GM18873 (cell line): ENCODE data around the gene COPS9.
A peak's percentile ranks its signal among the peaks of the same experiment; 100 is the strongest.

Experiments
- ATAC-seq: cut with Tn5 transposase; IDR thresholded peaks from one replicate; pipeline ENCODE4 v1.9.1; 2021; ENCODE audit warnings: mild to moderate bottlenecking, moderate library complexity, moderate number of reproducible peaks; ENCODE audit not compliant: unreplicated experiment, low FRiP score

Gene COPS9

GRCh38 chr2:240137596-240138253 lies 1.6 kb upstream of the COPS9 start:
- no peak for ATAC-seq

DNA sequence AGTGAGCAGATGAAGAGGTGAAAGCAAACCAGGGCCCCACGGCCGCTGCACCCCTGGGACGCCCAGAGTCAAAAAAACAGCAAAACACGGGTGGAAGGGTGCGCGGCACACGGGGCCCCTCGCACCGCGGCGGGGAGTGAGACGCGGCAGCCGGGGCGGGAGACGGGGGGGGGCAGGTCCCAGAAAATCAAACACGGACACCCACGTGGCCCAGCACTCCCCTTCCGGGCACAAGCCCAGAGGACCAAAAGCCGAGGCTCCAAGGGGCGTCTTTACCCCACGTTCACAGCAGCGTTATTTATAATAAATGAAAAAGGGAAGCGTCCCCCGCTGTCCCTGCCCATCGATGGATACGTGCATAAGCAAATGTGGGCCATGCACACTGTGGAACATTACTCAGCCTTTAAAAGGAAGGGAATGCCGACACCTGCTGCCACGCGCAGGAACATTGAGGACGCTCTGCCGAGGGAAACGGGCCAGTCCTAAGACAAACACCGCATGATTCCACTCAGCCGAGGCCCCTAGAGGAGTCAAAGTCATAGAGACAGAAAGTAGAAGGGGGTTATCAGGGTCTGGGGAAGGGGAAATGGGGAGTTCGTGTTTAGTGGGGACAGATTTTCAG lies 677 bp upstream of the COPS9 start:
- no peak for ATAC-seq

- peak; percentile 7 for ATAC-seq
These were observed 446 bp downstream of the COPS9 start for GRCh38 chr2:240135706-240136012.

DNA sequence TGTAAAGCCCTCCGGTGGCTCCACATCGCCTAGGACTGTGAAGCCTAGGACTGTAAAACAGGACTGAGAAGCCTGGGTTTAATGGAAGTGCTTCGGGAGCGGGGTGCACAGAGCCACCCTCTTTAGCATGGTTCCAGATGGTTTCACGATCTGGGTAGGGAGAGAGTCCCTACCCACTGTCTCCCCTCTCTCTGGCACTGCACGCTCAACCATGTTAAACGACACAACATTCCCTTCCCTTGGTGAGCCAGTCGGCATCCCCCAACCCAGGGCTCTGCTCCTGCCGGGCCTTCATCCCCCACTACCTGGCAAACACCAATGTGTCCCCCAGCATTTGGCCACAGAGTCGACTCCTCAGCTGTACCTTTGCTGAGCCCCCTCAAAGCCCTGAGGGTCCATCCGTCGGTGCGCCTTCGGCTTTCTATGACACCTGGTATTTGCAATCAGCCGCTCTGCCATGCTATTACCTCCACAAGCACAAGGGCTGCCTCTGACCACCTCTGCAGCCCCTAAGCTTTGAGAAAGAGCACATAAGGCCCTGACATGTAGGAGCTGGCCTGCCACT lies 1.1 kb downstream of the COPS9 start:
- no peak for ATAC-seq

- ATAC-seq, result no peak
These were observed 1.6 kb downstream of the COPS9 start for GRCh38 chr2:240134466-240134865.

GRCh38 chr2:240133401-240133800 lies 2.7 kb downstream of the COPS9 start:
- no peak for ATAC-seq

GRCh38 chr2:240132651-240132980 lies 3.5 kb downstream of the COPS9 start:
- no peak for ATAC-seq

DNA sequence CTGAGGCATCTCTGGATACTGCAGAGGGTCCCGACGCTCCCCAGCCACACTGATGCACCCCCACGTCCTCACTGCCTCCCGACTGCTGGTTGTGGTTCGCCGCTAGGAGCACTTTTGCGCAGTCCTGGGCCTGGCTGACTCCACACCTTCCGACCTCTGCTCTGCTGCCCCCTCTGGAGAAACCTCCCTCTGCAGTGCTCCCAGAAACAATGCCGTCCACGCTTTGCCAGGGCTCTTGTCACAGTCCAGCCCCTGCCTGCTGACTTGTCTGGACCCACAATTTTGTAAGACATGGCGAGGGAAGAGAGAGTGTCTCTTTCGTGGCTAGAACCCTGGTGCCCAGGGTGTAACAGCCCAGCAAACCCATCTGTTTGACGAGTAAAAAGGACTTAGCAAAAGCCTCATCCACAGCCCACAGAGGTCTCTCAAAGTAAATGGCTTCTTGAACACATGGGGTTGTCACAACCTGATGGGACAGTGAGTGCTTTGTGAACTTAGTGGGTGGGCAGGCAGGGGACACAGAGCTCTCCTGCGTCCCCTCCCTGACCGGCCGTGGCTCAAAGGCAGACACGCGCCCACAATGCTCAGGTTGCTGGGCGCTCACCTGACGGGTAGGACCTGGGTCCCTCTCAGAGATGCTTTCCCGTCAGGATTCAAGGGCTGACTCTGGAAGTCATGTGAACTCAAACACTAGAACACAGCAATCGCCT lies 4.0 kb downstream of the COPS9 start:
- no peak for ATAC-seq

DNA sequence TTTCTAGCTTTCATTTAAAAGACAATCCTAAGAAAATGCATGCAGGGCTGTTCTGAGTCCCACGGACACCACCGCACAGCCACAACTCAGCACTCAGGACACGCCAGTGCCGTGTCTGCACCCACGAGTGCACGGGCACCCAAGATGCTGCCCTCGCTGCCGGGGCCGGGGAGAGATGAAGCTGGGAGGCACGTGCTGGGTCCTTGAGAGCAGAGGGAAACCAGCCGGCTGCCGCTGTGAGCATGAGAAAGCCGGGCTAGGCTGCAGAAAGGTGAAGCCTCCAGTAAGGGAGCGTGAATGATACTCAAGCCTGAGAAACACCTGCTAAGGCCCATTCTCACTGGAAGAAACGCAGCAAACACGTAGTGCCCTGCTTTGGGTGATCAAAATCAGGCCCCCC lies 4.8 kb downstream of the COPS9 start:
- no peak for ATAC-seq

DNA sequence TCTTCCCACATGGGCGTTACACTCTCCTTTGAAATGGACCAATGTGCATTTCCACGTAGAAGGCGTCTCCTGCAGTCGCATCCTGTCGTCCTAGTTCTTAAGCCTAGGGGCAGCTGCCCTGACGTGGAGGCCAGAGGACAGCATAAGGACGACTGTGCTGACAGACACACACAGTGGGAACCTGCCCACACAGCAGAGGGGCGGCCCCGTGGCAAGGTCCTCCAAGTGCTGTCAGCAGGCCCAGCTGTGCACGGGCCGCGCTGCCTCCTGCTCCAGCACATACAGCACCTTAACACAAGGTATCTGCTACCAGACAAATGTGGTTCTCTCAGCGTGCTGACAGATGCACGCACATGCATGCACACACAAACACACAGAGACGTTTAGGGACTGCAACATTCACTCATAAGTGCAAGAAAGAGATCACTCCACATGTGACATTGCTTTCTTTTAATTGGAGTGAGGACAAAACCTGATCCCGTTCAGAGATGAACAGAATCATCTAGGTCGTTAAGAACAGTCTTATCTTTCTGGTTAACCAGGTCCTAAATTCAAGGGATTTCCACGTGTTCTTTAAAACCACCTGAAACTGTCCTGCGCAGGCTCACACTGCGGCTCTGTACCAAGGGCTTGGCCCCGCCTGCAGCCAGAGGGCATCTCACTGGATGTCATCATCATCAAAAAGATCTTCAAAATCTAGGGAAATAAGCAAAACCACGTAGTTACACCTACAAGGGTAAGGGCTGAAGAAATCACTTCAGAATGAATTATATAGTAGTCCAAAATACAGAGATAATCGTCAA lies 5.5 kb downstream of the COPS9 start:
- no peak for ATAC-seq

GRCh38 chr2:240129731-240130392 lies 6.2 kb downstream of the COPS9 start:
- no peak for ATAC-seq

DNA sequence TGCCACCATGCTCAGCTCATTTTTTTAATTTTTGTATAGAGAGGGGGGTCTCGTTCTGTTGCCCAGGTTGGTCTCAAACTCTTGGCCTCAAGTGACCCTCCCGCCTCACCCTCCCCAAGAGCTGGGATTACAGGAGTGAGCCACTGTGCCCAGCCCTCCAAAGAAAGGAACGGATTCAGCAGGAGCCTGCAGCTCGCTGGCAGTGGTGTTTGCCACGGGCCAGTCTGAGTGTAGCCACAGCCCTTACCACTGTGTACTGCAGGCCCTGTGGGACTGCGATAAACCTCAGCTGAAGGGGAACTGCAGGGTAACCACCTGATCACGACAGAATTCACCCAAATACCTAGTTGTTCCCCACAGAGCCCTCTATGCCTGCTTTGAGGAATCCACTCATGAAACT lies 6.8 kb downstream of the COPS9 start:
- no peak for ATAC-seq

DNA sequence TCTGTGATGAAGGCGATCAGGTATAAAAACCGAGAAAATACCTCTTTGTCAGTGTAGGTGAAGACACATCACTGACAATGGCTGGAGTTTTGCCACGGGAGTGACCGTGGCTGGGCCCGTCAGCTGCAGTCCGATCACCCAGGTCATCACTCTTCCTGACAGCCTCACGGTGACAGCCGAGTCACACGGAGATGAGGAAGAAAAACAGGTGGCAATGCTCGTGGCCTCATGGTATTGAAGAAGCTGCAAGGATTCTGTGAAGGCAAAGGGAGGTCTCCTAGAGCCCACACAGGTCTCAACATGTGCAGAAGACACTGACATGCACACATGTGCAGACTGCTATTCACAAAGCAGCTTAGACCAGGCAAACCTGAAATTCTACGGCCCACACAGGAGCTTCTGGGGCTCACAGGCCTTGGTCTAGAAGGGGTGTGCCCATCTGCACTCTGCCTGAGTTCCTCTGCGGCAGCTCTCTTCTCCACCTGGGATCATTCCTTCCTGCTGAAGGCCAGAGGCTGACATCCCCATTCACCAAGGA lies 7.4 kb downstream of the COPS9 start:
- ATAC-seq, result no peak

DNA sequence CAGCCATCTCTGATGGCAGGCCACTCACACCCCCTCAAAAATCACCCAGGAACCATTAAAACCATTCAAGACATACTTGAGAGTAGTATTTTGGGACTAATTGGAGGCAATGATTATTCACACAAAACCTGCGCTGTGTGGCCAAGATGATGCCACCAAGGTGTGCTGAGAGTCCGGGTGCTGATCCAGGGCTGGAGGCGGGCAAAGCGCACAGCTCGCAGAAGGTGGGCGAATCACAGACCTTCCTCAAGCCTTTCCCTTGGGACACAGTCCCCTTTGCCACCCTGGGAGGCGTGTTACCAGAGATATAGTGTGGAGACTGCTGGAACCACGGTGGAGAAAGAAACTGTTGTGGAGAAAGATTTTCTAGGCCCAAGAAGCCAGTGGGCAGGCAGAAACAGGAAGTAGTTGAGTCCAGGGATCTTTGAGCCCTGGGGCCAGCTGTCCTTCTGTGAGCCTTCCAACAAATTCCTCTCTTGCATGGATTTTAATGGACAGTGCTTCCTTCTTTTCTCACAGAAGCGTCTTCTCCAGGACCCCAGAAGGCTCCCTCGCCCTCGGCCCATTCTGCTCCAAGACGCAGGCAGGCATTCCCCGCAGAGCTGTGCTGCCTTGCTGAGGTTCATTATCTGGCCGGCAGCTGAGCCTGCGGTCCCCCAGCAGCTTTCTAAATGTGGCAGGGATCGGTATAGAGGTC lies 8.0 kb downstream of the COPS9 start:
- no peak for ATAC-seq

GRCh38 chr2:240127191-240127750 lies 8.8 kb downstream of the COPS9 start:
- no peak for ATAC-seq

DNA sequence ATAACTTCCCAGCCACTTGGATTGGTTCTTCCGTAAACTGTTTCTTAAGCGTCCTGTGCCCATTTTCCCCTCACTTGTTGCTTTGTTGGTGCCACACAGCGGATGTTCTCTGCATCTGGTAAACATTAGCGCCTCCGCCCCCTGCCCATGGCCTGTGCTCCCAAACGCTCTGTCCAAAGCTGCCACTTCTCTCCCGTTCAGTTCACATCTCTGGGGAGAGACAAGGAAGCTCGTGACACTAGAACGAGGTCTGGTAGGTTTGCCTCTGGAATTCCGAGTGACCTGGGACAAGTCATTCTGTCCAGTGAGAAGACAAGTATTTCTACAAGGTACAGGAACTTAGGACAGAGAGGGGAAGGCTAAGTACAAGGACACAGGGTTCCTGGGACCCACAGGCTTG lies 9.4 kb downstream of the COPS9 start:
- ATAC-seq, result no peak

DNA sequence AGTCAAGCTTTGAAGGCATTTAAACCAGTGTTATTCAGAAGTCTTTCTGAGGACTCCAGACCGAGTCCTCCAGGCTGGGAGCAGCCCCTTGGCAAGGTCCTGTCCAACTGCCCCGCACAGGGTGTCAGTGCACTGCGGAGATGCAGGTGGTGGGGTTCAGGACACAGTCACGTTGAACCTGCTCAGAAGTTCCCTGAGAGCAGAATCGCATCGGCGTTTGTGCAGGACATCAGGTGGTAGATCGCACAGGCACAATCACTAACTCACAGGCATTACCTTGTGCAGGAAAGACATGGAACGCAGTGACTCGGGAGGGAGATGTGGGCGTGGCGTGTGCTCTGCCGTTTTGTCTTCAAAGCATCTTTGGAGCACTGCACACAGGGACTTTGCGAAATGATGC lies 10.4 kb downstream of the COPS9 start:
- ATAC-seq, result no peak

DNA sequence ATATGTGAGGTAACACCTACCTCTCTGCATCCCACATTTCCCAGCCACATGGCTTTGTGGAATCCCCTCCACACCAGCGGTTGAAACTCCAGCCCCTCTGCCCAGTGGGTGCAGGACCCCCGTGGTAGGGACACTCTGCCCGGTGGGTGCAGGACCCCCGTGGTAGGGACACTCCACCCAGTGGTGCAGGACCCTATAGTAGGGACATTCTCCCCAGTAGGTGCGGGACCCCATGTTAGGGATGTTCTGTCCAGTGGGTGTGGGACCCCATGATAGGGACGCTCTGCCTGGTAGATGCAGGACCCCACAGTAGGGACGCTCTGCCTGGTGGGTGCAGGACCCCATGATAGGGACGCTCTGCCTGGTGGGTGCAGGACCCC lies 11.5 kb downstream of the COPS9 start:
- ATAC-seq, result no peak

DNA sequence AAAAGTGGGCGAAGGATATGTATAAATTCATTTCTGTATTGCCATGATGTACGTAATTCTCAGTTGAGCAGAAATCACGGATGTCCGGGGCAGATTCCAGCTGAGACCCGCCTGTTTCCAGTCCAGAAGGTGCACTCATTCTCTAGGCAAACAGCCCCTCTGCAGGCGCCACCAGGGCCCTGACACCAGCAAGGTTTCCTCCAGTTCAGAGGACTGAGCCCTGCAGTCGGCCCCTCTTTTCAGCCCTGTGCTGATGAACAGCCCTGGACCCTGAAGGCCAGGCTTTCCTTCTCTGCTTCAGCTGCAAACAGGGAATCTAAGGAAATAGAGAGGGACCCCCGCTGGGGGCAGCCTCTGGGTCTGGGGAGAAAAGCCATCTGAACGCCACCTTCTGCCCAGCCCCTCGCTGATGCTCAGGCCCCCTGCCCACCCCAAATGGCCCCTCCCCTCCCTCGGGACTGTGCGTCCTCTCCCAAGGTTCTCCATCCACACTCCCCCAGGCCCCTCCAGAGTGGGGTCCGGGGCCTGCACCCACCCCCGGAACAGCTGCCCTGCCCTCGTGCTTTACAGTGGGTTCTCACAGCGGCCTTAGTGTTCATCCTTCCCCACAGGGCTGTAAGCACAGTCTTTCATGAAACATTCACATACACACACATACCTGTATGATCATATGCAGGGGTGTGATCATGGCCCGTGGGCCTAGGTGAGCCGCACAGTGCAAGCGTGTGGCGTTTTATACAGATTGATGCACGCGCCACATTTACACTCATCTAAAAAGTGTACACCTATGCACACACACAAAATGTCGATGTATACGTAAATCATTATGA lies 12.1 kb downstream of the COPS9 start:
- no peak for ATAC-seq
